Measurements from ENCODE around the gene SRL.
"Not testable (repeated sequence)": the region's sequence is repeated elsewhere in the genome, so short reads cannot be mapped to it uniquely, and the experiment has no call there.

The SRL gene

GRCh38 chr16:4225075-4225474 lies 16.8 kb downstream of the SRL start:
- DNase-seq = no peak

DNA sequence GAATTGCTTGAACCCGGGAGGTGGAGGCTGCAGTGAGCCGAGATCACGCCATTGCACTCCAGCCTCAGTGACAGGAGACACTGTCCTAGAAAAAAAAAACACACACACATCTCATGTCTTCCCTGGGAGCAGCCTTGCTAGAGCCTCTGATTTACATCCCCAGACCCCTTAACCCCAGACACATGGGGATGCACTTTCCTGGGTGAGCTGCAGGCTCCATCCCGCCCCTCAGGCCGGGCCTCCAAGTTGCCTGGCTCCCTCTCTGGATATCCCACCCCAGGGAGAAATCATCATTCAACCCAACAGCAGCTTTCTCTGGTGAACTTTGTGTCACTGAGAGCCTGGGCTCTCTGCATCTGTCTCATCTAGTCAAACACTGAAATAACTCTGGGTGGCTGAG lies 21.5 kb downstream of the SRL start:
- DNase-seq = no peak

DNA sequence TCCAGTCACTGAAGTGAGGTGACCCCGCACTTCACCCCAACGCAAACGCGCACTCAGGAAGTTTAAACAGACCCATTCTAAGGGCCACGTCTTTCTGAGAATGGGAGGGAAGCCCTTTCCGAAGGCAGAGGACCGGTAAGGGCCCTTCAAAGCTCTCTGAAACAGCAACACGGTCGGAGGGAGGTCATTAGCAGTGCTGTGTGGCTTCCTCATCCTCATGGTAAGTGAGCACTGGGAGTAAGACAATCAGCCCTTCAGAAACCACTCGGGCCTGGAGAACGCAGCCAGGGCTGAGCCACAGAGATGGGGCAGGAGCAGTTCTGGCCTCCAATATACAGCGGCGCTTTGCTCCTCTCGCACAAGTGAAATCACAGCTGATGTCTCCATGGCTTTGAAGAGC lies 23.7 kb downstream of the SRL start:
- DNase-seq = no peak

DNA sequence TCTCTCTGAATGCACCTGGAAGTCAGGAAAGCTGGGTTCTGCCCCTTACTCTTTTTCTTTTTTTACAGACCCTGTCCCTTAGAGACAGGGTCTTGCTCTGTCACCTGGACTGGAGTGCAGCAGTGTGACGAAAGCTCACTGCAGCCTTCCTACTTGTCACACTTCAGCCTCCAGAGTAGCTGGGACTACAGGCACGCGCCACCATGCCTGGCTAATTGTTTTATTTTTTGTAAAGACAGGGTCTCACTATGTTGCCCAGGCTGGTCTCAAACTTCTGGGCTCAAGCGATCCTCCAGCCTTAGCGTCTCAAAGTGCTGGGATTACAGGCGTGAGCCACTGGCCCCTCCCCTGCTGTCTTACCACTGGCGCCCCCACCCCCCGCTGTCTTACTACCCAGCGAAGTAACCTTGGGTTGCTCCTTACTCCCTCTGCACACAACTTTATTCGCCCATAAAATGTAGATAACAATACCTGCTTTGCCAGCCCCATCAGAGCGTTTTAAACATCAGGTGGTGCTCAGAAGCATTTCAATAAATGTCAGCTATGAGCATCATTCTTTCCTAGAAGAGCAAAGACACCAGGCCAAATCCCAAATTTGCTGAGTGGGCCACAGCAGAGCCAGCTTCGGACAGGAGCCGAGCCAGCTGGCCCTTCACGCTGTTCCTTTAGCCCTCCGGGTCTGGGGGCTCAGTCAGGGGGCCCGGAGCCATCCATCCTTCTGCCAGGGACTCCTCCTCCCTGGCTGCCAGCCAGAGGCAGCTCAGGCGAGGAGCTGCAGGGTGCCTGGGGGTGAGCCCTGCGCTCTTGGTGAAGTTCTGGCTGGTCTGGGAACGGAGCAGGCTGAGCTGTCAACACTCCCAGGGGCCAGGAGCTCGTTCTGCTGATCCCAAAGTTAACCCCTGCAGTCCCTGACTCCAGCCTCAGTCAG lies 24.4 kb downstream of the SRL start:
- no peak for DNase-seq

- no peak for DNase-seq
These were observed 25.3 kb downstream of the SRL start for GRCh38 chr16:4216596-4216995.

- no peak for DNase-seq
These were observed 26.8 kb downstream of the SRL start for GRCh38 chr16:4215106-4215505.

- no peak for DNase-seq
These were observed 27.7 kb downstream of the SRL start for GRCh38 chr16:4214215-4214621.

DNA sequence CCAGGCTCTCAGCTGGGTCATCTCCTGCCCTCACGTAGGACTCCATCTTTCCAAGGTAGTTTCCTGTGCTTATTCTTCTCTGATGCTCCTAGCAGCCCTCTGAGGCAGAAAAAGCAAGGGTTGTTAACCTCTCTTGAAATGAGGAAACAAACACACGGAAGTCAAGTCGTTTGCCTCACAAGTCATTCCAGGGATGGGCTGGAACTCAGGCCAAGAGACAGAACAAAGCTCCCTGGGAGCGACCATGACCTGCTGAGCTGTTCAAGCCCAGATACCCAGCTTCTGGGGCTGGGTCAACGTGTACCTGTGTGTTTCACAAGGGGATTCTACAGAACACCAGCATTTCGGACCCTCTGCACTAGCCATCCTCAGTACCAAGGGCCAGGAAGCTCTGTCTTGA lies 28.1 kb downstream of the SRL start:
- DNase-seq = no peak

DNA sequence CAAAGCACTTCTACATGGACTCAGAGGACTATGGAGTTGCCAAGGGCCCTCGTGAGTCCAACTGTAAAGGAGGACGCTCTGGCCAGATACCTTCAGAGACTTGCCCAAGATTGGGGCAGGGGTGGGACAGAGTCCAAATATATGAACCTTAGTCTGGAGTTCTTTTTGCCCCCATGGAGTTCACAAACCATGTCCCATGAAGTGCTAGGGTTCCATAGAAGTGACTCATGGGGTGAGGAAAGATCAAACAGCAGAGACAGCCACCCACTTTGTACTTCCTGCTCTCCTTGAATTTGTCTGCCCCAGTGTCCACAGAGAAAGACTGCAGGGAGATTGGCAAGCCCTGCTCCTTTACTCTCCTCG lies 29.0 kb downstream of the SRL start:
- no peak for DNase-seq

- DNase-seq = no peak
These were observed 29.5 kb downstream of the SRL start for GRCh38 chr16:4212211-4212933.

DNA sequence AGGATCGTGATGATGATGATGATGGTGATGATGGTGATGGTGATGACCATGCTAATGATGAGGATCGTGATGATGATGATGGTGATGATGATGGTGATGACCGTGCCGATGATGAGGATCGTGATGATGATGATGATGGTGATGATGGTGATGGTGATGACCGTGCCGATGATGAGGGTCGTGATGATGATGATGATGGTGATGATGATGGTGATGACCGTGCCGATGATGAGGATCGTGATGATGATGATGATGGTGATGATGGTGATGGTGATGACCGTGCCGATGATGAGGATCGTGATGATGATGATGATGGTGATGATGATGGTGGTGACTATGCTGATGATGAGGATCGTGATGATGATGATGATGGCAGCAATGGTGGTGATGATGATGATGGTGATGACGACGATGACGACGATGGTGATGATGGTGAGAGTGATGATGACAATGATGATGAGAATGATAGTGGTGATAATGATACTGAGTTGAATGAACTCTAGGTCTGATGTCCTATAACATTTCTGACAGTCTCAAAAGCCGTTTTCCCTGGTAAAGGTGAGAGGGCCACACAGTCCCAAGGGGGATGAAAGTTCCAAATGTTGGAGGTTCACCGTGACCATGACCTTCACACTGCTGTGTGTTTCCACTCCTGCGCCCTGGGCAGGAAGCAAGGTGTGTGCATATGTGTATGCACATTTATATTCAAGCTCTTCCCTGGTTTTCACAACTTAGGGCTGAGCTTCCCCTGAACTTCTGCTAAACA lies 30.3 kb downstream of the SRL start:
- not testable (repeated sequence) for DNase-seq

GRCh38 chr16:4209666-4210065 lies 32.2 kb downstream of the SRL start:
- DNase-seq = no peak

- no peak for DNase-seq
These were observed 33.5 kb downstream of the SRL start for GRCh38 chr16:4208341-4208751.

- no peak for DNase-seq
These were observed 34.1 kb downstream of the SRL start for GRCh38 chr16:4207683-4208340.

- no peak for DNase-seq
These were observed 34.7 kb downstream of the SRL start for GRCh38 chr16:4207229-4207628.

GRCh38 chr16:4206680-4207079 lies 35.2 kb downstream of the SRL start:
- DNase-seq = no peak

DNA sequence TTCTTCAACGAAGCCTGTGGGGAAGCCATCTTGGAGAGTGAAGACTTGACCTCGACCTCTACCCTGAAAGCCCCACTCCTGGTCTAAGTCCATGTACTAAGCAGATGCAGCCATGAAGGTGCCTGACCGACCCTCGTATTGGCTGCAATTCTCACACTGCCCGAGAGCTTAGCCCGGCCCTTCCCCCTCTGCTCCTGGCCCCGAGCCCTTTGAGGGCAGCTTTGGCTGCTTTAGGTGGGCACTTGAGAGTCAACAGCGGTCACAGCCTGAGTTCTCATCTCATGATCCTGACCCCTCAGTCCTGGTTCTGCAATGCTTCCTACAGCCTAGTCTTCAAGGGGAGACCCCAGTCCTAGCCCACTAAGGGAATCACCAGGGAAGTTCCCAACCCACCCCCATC lies 35.9 kb downstream of the SRL start:
- DNase-seq = no peak

DNA sequence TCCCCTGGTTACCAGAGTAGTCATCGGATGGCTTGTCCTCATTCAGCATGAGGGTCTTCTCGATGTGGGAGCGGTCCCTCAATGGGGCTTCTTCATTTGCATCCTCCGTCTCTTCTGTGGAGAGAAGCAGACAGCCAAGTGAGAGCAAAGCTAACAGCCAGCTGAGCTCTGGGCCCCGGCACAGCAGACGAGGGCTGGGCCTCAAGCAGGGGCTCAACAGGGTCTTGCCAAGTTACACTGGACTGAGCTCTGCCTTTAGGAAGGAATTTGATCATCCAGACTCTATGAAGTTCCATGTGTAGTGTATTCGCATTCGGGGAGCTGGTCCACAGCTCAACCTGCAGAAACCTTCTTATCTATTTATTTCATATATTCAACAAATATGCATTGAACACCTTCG lies 37.4 kb downstream of the SRL start:
- no peak for DNase-seq

DNA sequence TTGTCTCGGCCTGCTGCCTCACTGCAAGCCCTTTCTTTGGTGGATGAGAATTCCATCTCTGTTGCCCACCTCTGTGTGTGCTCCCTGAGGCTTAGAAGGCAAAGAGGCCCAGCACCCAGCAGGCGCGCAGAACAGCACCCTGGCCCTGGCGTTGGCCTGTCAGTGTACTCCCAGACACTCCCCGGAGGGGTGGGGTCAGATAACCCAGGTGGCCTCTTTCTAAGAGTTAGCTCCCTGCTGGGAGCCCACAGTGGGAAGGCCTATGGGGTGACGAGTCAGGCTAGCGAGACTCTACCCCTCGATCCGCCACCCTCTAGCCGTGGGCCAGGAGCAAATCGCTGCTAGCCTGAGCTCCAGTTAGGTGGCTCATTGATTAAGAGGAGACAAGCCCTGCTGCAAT lies 38.1 kb downstream of the SRL start:
- no peak for DNase-seq

DNA sequence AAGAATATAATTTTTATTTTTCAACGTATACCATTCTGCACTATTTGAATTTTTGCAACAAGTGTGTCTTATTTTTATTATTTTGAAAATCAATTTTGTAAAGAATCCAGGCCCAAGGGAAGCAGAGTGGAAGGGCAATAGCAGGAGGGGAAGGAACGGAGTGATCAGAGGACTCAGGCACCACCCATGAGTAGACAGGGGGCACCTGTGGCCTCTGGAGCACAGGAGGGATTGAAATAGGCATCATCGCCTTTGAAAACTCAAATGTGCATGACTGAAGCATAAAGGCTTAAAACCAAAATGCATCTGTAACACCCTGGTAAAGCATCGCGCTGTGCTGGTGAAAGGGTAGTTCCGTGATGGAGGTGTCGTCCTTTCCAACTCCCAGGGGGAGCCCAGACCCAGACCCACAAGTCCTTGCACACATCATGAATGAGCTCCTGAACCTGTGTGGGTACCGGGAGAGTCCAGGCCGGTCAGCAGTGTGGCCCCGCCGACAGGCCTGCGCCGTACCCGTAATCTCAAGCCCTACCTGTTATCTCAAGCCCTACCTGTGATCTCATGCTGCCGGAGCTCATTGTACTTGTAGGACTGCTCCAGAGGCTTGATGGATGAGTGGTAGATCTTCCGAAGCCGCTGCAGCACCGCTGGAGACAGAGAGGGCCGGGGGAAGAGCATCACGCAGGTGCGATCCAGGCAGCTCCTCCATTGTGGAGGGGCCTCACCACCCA lies 39.1 kb downstream of the SRL start:
- no peak for DNase-seq

GRCh38 chr16:4200781-4201137 lies 41.1 kb downstream of the SRL start:
- no peak for DNase-seq

DNA sequence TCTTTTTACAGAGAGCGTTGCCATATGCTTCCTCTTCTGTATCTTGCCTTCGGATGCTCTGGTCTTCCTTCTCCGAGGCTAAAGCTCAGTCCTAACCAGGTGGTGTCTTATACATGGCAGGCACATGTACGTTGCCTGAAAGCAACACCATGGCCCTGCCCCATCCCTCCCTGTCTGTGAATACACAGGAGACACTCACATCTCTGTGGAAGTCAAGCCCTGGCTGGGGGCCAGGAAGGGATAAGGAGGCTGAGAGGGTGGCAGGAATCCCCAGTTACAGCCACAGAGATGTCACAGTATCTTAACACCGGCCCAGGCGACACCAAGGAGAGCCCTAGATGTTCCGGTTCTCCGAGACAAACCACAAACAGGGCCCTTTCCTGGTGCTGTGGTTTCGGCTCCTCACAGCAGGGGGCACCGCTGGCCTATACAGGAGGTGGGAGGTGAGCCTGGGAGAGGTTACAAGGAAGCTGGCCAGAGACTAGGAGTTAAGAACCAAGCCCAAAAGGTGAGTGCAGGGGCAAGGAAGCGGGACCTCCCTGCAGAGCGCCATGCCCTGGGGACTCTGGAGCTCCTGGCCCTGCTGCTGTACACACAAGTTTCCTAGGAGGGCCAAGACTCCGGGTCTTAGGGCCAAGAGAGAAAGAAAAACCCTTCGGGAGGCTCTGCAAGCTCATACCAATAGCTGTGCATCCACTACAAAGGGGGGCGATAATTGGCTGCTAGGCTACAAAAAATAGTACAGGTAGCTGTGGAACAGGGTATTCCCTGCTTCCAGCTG lies 41.7 kb downstream of the SRL start:
- peak; percentile 22 for DNase-seq

Data from NCI-H1694 treated with DMSO at 0.1 percent for 48 hours (cell line).